ENCODE measurements around the gene DCAF7.

DNA sequence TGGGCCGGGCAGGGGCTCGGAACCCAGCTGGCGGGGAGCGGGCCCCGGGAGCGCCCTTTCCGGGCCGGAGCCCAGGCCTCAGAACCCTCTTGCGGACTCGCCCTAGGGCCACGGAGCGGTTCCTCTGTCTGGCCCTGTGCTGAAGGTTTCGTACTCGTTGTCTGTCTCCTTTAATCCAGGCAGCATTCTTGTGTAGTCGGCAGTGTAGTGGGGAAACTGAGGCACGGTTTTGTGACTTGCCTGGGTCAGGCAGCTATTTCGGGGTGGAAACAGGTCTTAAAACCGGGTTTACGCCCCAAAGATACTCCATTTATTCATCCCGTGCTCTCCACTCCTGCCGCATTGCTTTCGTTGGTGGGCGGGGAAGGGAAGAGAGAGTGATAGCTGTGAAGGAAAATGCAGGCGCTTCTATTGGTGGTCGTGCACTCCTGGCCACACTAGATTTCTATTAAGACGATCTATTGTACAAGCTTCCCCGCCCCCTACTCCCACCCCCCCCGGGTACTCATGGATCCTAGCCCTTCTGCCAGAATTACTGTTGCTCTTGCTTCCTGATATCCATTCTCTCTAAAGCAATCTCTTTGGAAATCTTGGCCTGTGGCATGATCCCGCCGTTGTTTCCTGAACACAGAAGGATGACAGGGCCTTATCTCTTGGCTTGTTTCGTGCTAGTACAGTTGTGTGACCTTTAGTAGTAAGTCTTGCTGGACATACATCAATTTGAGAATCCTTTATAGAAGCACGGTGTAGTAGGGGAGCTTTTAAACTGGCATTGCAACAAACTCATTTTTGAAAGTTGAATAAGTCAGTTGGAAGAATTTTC is 751 bp downstream of the DCAF7 start:
- TF ChIP-seq, protein P1, sequence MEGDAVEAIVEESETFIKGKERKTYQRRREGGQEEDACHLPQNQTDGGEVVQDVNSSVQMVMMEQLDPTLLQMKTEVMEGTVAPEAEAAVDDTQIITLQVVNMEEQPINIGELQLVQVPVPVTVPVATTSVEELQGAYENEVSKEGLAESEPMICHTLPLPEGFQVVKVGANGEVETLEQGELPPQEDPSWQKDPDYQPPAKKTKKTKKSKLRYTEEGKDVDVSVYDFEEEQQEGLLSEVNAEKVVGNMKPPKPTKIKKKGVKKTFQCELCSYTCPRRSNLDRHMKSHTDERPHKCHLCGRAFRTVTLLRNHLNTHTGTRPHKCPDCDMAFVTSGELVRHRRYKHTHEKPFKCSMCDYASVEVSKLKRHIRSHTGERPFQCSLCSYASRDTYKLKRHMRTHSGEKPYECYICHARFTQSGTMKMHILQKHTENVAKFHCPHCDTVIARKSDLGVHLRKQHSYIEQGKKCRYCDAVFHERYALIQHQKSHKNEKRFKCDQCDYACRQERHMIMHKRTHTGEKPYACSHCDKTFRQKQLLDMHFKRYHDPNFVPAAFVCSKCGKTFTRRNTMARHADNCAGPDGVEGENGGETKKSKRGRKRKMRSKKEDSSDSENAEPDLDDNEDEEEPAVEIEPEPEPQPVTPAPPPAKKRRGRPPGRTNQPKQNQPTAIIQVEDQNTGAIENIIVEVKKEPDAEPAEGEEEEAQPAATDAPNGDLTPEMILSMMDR (IDR thresholded peaks at IDR 0.05) = no peak
- TF ChIP-seq EP300 (IDR thresholded peaks at IDR 0.05; ENCODE audit: low read depth) = no peak

Measured in transverse colon (tissue), 3 donors.